ENCODE measurements around the gene STX12. TPM values are rescaled to one million over a fixed set of nuclear protein-coding genes. Genes with fewer than 3 reads are reported as not detected.

Gene STX12
- total and polyA plus RNA-seq, 2 experiments from 2014 or later: 6.1 to 9.0 TPM

- TF ChIP-seq ZNF331 (CRISPR knock-in tag; IDR thresholded peaks at IDR 0.05; ENCODE audit: low read depth) (no peak), ZNF462 (CRISPR knock-in tag; IDR thresholded peaks at IDR 0.05) (no peak), NANOG (IDR thresholded peaks at IDR 0.05; ENCODE audit: borderline replicate concordance) (no peak), STAT1 (IDR thresholded peaks at IDR 0.05; ENCODE audit: unreplicated experiment) (no peak), JUNB (IDR thresholded peaks at IDR 0.05; ENCODE audit: unreplicated experiment) (no peak)
Observed at GRCh38 chr1:27858949-27859576, 86.0 kb downstream of the STX12 start (continued).

- H3K4me3 ChIP-seq: no peak overlapping the region
- Mint-ChIP-seq H3K27me3 (ENCODE audit: insufficient read depth, low read depth, poor library complexity) (peaks cover 9% of the 10 kb centered on the region), H3K4me1 (peaks cover 6% of the 10 kb centered on the region), H3K9me3 (no peaks in the 10 kb centered on the region), H3K36me3 (ENCODE audit: low read depth) (no peaks in the 10 kb centered on the region), H3K27ac (no peak overlapping the region), H3K4me3 (no peak overlapping the region)
- H3K9me2 ChIP-seq (ENCODE audit: insufficient read depth): no peaks in the 10 kb centered on the region
- H3K27me3 ChIP-seq (ENCODE audit: insufficient read depth): no peaks in the 10 kb centered on the region
- H3K79me2 ChIP-seq (replicated peaks; ENCODE audit: insufficient read depth): no peaks in the 10 kb centered on the region
- no peak for DNase-seq (ENCODE audit: low spot score)
- ATAC-seq: no peak
- no peak overlapping the region for H3K27ac ChIP-seq (ENCODE audit: low read depth)
- no peaks in the 10 kb centered on the region for H3K36me3 ChIP-seq (ENCODE audit: insufficient read depth)
- H3K4me2 ChIP-seq: no peak overlapping the region
- no peaks in the 10 kb centered on the region; the same call in 1 of the 2 replicates for H3K4me1 ChIP-seq (ENCODE audit: insufficient read depth)
- H2AFZ ChIP-seq: no peak overlapping the region
- H4K20me1 ChIP-seq (replicated peaks; ENCODE audit: insufficient read depth): no peaks in the 10 kb centered on the region
- no peaks in the 10 kb centered on the region for H3F3A ChIP-seq (replicated peaks; ENCODE audit: low read depth)
- no peak for TF ChIP-seq ZNF114 (CRISPR knock-in tag; IDR thresholded peaks at IDR 0.05)
- TF ChIP-seq POLR2AphosphoS5 (IDR thresholded peaks at IDR 0.05; ENCODE audit: low read depth): no peak
- TF ChIP-seq ZNF462 (CRISPR knock-in tag; IDR thresholded peaks at IDR 0.05): no peak
Observed at GRCh38 chr1:27861436-27861835, 88.4 kb downstream of the STX12 start.

Data from GM23338 (cell line).